ENCODE data around the gene DRC3. TPM values are rescaled to one million over a fixed set of nuclear protein-coding genes. Genes with fewer than 3 reads are reported as not detected.

The DRC3 gene
- total and polyA plus RNA-seq, 10 of the 15 experiments (the other 5 are each of a cell fraction or from before 2014, with no cell fraction given) = 0.18 to 2.3 (median 0.60) TPM; not detected in 3

DNA sequence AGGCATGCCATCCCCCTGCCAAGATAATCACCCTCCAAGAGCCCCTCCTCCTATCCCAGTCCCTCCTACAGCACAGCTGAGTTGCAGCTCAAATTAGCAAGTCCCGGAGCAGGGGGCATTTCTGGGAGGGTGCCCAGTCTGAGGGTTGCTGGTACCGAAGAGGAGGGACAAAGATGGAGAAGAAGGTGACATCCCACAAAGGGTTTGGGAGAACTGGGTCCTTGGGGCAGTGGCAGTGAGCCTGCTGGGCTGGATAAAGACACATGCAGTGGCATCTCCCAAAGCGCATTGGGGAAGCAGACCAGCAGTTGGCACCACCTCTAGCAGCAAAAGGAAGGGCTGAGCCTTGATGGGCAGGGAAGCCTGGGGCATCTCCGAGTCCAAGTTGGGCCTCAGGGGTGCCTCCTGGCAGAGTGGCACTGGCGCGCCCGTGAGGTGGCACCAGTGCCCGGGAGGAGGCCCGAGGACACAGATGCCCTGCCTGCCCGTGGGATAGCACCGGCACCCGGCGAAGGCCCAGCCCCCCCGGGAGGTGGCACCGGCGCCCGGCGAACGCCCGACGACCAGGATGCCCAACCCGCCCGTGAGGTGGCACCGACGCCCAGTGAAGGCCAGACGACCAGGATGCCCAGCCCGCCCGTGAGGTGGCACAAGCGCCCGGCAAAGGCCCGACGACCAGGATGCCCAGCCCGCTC, 1.1 kb upstream of the DRC3 start:
- Histone ChIP-seq H3K4me3 (peak overlapping the region; percentile 76), H3K9me3 (replicated peaks; ENCODE audit: control insufficient read depth, insufficient read depth, low read length) (no peaks in the 10 kb centered on the region), H3K4me1 (ENCODE audit: control insufficient read depth, insufficient read depth, low read length) (peaks cover 10% of the 10 kb centered on the region), H3K4me2 (ENCODE audit: control insufficient read depth, insufficient read depth) (peak overlapping the region; percentile 94), H3K9ac (ENCODE audit: control insufficient read depth, insufficient read depth, low read length) (peak overlapping the region; percentile 69), H4K20me1 (ENCODE audit: control insufficient read depth, insufficient read depth) (no peaks in the 10 kb centered on the region), H3K27me3 (replicated peaks in 1 of 2; ENCODE audit: control insufficient read depth in 2 of 2, insufficient read depth in 2 of 2, low read length in 1 of 2) (no peaks in the 10 kb centered on the region), H3K36me3 (ENCODE audit: control insufficient read depth in 2 of 2, insufficient read depth in 2 of 2, low read length in 1 of 2) (no peaks in the 10 kb centered on the region), H2AFZ (ENCODE audit: control insufficient read depth, low read depth, low read length) (peak overlapping the region; percentile 85), H3K27ac (ENCODE audit: control insufficient read depth, insufficient read depth) (peak overlapping the region; percentile 18; the same call in 1 of the 2 replicates), H3K79me2 (ENCODE audit: control insufficient read depth, insufficient read depth, low read length) (peaks cover 3% of the 10 kb centered on the region)
- DNase-seq (ENCODE audit: low read depth, low spot score) = no peak
- SMC1A ChIA-PET (ENCODE audit: uncharacterized antibody, unreplicated experiment) = interaction anchor here (0.8 to 6.1 kb wide), 11 partner anchors 12 to 136 kb away, joined by 3 to 54 read pairs (median 5); no protein-coding TSS in a partner anchor
- POLR2A ChIA-PET = interaction anchor here (0.5 to 7.9 kb wide), 8 partner anchors 9 to 926 kb away, joined by 3 to 73 read pairs (median 5); partner anchors contain the start of genes ATPAF2 and GID4
- RAD21 ChIA-PET (ENCODE audit: unreplicated experiment) = interaction anchor here (1.0 to 2.6 kb wide), 10 partner anchors 8 to 289 kb away, joined by 3 to 33 read pairs (median 5); no protein-coding TSS in a partner anchor
- 1% methylated on average over 33 of the region's 33 CpGs for WGBS (ENCODE audit: insufficient coverage, insufficient replicate concordance, low lambda C conversion rate, missing lambda C conversion rate)
- CTCF ChIA-PET = interaction anchor here (0.6 to 1.9 kb wide), 6 partner anchors 14 to 1406 kb away, joined by 3 to 8 read pairs (median 4); no protein-coding TSS in a partner anchor
- intact Hi-C loops (cut with micrococcal nuclease; ENCODE audit: unreplicated experiment) = no loop called here
- FAIRE-seq = no peak
- ATAC-seq = peak; percentile 0
- in situ Hi-C loops (cut with MboI) = no loop called here
- no TSS peak for BruUV-seq (replicated peaks)
- no peak for TF ChIP-seq JUNB (IDR thresholded peaks at IDR 0.05)
- no peak for TF ChIP-seq HDAC6 (IDR thresholded peaks at IDR 0.05; ENCODE audit: unreplicated experiment)
- peak; percentile 84; the same call in 1 of the 2 replicates for TF ChIP-seq LARP7 (IDR thresholded peaks at IDR 0.05)
- no peak for TF ChIP-seq JUND (IDR thresholded peaks at IDR 0.05; ENCODE audit: low read depth, low read length)
- TF ChIP-seq TCF12 (IDR thresholded peaks at IDR 0.05; ENCODE audit: low read depth, low read length) = no peak
- no peak for TF ChIP-seq TAF1 (IDR thresholded peaks at IDR 0.05; ENCODE audit: borderline replicate concordance, low read depth, low read length)
- TF ChIP-seq RAD51 (IDR thresholded peaks at IDR 0.05) = no peak
- TF ChIP-seq SMARCA5 (IDR thresholded peaks at IDR 0.05) = 0 out of 2 replicates have a peak, but pooled peaks have one; percentile 45
- TF ChIP-seq, protein P1, sequence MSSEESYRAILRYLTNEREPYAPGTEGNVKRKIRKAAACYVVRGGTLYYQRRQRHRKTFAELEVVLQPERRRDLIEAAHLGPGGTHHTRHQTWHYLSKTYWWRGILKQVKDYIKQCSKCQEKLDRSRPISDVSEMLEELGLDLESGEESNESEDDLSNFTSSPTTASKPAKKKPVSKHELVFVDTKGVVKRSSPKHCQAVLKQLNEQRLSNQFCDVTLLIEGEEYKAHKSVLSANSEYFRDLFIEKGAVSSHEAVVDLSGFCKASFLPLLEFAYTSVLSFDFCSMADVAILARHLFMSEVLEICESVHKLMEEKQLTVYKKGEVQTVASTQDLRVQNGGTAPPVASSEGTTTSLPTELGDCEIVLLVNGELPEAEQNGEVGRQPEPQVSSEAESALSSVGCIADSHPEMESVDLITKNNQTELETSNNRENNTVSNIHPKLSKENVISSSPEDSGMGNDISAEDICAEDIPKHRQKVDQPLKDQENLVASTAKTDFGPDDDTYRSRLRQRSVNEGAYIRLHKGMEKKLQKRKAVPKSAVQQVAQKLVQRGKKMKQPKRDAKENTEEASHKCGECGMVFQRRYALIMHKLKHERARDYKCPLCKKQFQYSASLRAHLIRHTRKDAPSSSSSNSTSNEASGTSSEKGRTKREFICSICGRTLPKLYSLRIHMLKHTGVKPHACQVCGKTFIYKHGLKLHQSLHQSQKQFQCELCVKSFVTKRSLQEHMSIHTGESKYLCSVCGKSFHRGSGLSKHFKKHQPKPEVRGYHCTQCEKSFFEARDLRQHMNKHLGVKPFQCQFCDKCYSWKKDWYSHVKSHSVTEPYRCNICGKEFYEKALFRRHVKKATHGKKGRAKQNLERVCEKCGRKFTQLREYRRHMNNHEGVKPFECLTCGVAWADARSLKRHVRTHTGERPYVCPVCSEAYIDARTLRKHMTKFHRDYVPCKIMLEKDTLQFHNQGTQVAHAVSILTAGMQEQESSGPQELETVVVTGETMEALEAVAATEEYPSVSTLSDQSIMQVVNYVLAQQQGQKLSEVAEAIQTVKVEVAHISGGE (CRISPR knock-in tag; IDR thresholded peaks at IDR 0.05) = no peak
- no peak for TF ChIP-seq FOXK2 (IDR thresholded peaks at IDR 0.05)
- no peak for TF ChIP-seq SMC3 (IDR thresholded peaks at IDR 0.05; ENCODE audit: borderline replicate concordance, low read length)
- TF ChIP-seq, protein P2, sequence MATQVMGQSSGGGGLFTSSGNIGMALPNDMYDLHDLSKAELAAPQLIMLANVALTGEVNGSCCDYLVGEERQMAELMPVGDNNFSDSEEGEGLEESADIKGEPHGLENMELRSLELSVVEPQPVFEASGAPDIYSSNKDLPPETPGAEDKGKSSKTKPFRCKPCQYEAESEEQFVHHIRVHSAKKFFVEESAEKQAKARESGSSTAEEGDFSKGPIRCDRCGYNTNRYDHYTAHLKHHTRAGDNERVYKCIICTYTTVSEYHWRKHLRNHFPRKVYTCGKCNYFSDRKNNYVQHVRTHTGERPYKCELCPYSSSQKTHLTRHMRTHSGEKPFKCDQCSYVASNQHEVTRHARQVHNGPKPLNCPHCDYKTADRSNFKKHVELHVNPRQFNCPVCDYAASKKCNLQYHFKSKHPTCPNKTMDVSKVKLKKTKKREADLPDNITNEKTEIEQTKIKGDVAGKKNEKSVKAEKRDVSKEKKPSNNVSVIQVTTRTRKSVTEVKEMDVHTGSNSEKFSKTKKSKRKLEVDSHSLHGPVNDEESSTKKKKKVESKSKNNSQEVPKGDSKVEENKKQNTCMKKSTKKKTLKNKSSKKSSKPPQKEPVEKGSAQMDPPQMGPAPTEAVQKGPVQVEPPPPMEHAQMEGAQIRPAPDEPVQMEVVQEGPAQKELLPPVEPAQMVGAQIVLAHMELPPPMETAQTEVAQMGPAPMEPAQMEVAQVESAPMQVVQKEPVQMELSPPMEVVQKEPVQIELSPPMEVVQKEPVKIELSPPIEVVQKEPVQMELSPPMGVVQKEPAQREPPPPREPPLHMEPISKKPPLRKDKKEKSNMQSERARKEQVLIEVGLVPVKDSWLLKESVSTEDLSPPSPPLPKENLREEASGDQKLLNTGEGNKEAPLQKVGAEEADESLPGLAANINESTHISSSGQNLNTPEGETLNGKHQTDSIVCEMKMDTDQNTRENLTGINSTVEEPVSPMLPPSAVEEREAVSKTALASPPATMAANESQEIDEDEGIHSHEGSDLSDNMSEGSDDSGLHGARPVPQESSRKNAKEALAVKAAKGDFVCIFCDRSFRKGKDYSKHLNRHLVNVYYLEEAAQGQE (IDR thresholded peaks at IDR 0.05; ENCODE audit: low read depth, low read length) = no peak
- peak in 1 of 2 experiments; percentile 8; a peak in 1 of 4 replicates for TF ChIP-seq BHLHE40 (IDR thresholded peaks at IDR 0.05; ENCODE audit: borderline replicate concordance in 1 of 2, low read depth in 2 of 2, low read length in 1 of 2)
